Stimulated activated CD4-positive, alpha-beta T cell treated with anti-CD3 and anti-CD28 coated beads, Interleukin-4, amount 100 ng/mL, for 48 hours (primary cell): Measurements from ENCODE around the gene MAGI1.
"Not testable (repeated sequence)": the region's sequence is repeated elsewhere in the genome, so short reads cannot be mapped to it uniquely, and the experiment has no call there.

Experiments
- DNase-seq, 2 donors: peaks; one replicate each; pipeline ENCODE4 v3.0.0-alpha.2; 2020; ENCODE audit warnings: low read depth in 2 of 2

The MAGI1 gene

DNA sequence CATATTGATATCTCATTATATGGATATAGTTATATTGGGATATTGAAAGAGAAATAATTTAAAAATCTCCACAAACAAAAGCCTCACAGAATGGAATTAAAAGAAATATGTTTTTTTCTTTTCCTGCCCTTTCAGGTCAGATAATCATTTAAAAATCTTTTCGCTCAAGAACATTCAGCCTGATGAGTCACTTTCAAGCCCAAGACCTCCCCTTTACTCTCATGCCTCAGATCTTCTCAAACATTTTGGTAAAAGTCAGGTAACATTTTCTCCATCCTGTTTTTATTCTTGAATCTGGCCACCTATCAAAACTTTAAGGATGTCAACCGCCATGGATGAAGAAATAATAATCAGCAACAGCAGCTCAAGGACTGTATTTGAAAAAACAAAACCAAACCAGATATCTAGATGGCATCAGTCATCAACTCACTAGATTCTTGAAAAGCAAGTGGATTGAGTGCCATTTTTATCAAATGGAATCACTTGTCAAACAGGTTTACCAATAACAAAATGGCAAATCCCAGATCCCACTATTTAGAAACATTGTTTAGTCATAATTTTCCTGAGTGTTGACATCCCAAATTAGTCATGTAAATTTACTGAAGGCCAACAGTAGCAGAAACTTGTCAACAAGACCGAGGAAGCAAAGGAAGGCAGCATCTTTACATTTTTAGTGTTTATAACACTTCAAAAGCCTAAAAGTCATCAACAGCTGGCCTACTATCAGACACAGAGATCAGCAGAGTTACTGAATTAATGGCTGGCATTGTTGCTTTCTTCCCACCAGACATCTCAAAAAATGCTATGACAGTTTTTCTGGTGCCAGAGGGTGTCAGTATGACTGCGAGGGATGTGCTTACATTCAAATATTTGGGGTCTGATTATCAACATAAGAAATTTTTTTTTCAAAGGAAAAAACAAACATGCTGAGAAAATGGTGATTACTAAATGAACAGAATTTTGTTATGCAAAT is 444.7 kb downstream of the MAGI1 start:
- no peak for DNase-seq

GRCh38 chr3:65591313-65591712 is 447.4 kb downstream of the MAGI1 start:
- DNase-seq: no peak

DNA sequence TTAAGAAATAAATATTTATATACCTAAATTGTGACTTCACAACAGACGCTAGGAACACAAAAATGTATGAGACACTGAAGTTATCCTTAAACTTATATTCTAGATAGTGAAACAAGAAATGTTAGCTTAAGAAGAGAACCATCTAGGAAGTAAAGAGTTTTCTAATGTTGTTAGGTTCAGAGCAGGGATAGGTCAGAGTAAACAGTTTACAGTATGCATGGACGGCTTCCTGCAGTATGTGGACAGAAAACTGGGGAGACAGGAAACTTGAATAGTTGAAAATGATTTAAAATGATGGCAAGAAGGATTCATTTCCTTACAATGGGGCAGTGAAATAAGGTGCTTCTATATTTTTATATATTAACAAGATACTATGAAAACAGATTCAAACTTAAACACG is 449.8 kb downstream of the MAGI1 start:
- no peak for DNase-seq

DNA sequence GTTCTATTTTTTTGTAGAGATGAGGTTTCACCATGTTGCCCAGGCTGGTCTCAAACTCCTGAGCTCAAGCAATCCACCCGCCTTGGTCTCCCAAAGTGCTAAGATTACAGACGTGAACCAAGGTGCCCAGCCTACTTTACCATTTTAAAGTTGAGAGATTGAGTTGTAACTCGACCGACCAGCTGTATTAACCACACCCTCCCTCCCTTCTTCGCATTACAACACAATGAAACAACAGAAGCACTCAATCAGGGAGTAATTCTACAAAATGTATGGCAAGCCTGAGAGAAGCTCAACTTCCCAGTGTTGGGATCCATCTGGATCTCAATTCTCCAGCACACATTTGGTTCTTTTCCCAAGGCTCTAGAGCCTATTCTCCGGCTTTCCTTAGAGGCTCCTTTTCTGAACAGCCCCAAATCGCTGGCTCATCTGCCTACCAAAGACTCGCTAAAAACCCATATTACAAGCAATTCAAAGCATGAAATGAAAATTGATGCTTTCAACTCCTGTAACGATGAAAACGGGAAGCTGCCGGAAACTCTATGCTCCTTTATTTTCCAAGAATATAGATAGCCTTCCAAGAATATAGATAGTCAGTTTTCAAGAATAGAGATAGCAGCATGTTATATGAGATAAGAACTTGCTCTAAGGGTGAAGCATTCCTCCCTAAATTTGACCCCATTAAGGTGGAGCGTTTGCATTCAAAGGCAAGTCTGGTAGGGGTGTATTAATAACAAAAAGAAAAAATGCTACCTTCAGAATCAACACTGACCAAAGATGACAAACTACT is 450.9 kb downstream of the MAGI1 start:
- DNase-seq: no peak

- DNase-seq: no peak
Observed at GRCh38 chr3:65584913-65585312, 453.8 kb downstream of the MAGI1 start.

GRCh38 chr3:65584002-65584401 is 454.7 kb downstream of the MAGI1 start:
- no peak for DNase-seq

- no peak for DNase-seq
Observed at GRCh38 chr3:65583188-65583587, 455.5 kb downstream of the MAGI1 start.

DNA sequence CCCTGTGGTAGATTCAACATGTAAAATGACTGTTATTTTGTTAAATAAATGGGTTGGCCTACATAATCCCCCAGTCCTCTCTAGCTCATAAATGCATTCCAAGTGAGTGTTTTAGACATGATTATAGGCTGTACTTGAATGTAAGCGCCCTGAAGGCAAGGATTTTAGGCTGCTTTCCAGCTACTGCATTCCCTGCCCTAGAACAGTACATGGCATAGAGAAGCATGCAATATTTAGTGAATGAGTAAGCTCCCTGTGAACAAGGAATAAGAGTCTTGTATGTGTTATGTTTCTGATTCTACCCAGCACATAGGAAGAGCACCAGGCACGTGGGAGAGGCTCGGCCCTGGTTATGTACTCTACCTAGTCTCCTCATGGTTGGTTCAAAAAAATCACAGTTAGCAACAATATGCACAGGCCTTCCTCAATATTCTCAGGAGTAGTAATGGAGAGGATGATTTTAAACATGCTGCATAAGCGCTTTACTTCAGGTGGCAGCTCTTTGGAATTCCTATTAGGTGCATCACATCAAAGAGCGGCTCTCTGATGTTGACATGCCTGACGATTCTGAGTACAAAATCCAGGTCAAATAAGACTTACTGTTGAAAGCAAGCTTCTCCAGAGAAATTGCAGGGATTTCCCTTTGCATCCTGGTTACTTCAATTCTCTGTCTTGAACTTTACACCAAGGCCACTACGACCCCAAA is 456.6 kb downstream of the MAGI1 start:
- DNase-seq: no peak

- DNase-seq: no peak
Observed at GRCh38 chr3:65581313-65581712, 457.4 kb downstream of the MAGI1 start.

DNA sequence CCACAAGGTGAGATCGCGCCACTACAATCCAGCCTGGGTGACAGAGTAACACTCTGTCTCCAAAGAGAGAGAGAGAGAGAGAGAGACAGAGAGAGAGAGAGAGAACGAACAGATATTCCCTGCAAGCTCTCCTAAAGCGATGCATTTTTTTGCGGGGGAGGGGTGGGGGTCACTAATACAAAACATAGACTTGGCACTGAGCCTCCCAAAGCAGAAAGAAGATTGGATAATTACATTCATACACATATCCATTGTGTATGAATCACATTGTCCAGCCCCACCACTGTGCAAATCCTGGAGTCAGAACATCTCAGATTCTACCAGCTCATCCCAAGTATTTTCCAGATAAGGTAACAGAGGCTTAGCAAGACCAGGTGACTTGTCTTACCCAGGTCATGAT is 459.9 kb downstream of the MAGI1 start:
- no peak for DNase-seq

- DNase-seq: no peak
Observed at GRCh38 chr3:65577843-65578430, 460.8 kb downstream of the MAGI1 start.

DNA sequence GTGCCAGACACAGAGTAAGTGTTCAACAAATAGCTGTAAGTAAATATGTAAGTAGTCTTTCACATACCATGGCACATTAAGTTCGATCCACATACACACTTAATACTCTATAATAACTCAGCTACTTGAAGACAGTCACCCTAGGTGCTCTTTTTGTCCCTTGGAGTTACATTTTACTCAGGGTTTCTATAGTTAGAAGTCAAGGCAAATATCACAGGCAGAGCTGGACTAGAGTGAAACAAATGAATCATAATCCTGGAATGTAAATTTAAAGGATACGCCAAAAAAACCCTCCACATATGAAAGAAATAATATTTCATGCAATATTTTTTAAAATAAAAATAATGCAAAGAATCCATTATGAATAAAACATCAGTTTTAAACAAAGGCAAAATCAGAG is 461.8 kb downstream of the MAGI1 start:
- no peak for DNase-seq

GRCh38 chr3:65576228-65576627 is 462.5 kb downstream of the MAGI1 start:
- no peak for DNase-seq

DNA sequence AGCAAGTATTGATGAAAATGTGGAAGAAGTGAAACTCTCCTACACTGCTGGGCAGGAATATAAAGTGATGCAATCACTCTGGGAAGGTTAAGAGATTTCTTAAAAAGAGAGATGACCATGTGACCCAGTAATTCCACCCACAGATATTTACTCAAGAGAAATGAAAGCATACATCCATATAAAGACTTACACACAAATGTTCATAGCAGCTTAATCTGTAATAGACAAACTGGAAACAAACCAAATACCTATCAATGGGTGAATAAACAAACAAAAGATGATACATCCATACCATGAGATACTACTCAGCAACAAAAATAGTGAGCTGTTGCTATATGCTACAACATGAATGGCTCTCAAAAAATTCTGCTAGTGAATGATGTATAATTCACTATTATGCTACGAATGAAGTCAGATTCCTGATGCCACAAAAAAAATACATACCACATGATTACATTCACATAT is 463.3 kb downstream of the MAGI1 start:
- DNase-seq: no peak

DNA sequence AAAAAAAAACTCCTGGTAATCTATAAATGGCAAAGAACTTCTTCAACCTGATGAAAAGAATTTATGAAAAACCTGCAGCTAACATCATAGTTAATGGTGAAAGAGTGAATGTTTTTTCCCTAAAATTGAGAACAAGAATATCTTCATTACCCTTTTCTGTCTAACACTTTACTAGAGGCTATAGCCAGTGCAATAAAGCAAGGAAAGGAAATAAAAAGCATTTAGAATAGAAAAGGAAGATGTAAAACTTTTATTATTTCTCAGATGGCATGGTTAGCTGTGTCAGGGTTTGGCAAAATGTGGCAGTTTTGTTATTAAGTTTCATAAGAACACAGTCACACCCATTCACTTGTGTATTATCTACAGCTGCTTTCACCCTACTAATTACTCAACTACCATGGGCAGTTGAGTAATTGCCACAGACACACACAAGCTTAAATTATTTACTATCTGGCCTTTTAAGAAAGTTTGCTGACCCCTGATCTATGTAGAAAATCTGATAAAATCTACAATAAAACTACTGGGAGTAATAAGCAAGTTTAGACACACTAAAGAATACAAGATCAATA is 465.1 kb downstream of the MAGI1 start:
- DNase-seq: no peak

DNA sequence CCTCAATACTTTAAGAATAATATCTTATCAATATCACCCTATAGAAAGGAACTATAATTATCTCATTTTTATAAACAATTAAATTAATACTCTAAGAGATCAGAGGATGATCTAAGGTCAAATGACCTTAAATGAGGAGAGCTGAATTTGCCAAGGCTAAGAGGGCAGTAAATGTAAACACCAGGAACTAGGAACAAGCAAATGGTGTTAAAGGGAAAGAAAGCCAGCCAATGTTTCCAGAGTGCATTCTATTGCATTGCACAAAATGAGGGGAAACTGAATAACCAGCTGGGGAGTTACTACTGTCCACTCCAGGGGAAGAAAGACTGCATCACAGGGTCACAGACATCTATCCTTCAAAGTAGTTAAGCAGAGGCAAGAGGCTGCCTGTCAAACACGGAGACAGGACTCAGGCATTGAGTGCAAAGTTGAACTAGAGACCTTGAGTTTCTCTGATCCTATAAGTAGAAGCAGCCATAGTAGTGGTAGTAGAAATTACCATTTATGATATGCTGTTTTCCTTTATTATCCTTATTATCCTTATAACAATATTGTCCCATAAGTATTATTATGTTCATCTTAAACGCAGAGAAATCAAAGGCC is 466.4 kb downstream of the MAGI1 start:
- no peak for DNase-seq

DNA sequence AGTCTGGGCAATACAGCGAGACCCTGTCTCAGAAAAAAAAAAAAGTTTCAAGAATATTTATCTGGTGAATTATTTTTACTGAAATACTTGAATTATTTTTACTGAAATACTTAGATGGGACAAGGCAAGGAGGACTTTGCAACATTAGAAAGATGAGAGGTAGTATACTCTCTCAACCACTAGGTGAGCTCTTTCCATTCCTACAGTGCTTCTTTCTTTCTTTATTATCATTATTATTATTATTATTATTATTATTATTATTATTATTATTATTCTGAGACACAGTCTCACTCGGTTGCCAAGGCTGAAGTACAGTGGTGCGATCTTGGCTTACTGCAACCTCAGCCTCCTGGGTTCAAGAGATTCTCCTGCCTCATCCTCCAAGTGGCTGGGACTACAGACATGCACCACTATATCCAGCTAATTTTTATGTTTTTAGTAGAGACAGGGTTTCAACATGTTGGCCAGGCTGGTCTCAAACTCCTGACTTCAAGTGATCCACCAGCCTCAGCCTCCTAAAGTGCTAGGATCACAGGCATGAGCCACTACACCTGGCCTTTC is 468.8 kb downstream of the MAGI1 start:
- DNase-seq: no peak

DNA sequence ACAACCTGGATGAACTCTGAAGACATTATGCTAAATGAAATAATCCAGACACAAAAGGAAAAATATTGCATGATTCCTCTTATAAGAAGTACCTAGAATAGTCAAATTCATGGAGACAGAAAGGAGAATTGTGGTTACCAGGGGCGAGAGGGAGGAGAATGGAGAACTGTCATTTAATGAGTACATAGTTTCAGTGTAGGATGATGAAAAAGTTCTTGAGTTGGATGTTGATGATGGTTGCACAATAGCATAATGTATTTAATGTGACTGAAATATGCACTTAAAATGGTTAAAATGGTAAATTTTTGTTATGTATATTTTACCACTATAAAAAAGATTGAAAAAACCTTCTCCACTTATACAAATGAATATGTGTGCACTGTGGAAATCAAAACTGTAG is 469.6 kb downstream of the MAGI1 start:
- DNase-seq: no peak

DNA sequence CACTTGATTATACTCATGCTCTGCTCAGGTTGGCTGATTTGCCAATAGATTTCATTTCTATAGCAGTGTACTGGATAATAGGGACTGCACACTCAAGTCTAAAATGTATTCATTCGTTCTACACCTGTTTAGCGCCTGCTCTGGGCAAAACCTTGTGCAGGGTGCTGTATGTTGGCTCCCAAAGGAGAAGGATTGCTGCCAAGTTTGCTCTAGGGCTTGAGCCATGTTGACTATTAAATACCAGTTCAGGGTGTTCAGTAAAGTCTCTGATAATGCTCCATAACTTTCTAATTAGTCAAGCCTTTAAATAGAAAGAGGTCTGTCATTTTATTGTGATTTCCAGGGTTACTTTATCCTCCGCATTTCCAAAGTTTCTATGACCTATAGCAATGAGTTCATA is 470.2 kb downstream of the MAGI1 start:
- DNase-seq: no peak

GRCh38 chr3:65565744-65566143 is 473.0 kb downstream of the MAGI1 start:
- not testable (repeated sequence) for DNase-seq

DNA sequence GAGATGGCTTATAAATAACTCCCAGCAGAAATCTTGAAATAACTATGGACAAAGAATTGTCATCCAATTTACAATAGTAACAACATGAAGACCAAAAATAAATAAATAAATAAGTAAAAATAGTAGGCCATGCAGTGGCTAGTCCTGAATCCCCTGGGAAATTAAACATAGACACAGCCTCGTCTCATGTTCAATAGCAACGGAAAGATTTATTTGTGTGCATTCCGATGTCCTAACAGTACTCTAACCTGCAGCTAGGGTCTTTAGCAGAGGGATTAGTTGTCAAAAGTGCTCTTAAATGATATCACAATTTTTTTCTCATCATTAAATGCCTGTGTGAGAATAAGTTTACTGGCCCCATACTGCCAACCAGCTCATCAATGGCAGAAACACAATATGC is 474.2 kb downstream of the MAGI1 start:
- DNase-seq: no peak
